Epithelial cell of proximal tubule (primary cell): ENCODE measurements around the gene MYCN. TPM values are rescaled to one million over a fixed set of nuclear protein-coding genes. Genes with fewer than 3 reads are reported as not detected.
"Not testable (repeated sequence)": the region's sequence is repeated elsewhere in the genome, so short reads cannot be mapped to it uniquely, and the experiment has no call there.

Experiments used
- DNase-seq: peaks from one replicate; pipeline ENCODE4 v3.0.0-alpha.2; 2011; ENCODE audit warnings: low read depth
- H3K4me3 ChIP-seq: 2 replicates; pipeline ENCODE4 v1.5.1; 2011; ENCODE audit warnings: low read depth, mild to moderate bottlenecking, low read length
- total RNA-seq: library from RNA; depleted of rRNA; stranded (reverse); fragments of >200 nt; gene quantifications from 2 replicates; pipeline ENCODE4 v1.2.3, GENCODE V29; 2015
- TF ChIP-seq, protein P1 (sequence below): conservative IDR thresholded peaks from 2 replicates; pipeline ENCODE4 v1.5.1; 2012; ENCODE audit warnings: low read depth, mild to moderate bottlenecking, low read length

The MYCN gene
- total RNA-seq, 1 donor from 2014 or later, result 3.0 TPM

DNA sequence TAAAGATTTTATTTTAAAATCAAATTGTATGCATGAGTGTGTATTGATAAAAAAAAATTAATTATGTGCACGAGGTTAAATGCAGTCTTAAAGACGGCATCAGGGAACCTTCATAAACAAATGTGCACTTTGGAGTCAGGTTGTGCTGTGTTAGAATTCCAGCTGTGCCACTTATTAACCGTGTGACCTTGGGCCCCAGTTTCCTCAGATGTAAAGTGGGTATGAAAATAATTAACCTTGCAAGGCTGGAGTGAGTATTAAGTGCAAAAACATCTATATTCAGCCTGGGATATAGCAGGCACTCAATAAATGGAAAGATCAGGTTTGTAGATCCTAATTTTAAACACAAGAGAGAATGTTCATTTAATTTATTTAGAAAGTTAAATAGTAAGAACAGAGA, 14.5 kb upstream of the MYCN start:
- TF ChIP-seq, protein P1, sequence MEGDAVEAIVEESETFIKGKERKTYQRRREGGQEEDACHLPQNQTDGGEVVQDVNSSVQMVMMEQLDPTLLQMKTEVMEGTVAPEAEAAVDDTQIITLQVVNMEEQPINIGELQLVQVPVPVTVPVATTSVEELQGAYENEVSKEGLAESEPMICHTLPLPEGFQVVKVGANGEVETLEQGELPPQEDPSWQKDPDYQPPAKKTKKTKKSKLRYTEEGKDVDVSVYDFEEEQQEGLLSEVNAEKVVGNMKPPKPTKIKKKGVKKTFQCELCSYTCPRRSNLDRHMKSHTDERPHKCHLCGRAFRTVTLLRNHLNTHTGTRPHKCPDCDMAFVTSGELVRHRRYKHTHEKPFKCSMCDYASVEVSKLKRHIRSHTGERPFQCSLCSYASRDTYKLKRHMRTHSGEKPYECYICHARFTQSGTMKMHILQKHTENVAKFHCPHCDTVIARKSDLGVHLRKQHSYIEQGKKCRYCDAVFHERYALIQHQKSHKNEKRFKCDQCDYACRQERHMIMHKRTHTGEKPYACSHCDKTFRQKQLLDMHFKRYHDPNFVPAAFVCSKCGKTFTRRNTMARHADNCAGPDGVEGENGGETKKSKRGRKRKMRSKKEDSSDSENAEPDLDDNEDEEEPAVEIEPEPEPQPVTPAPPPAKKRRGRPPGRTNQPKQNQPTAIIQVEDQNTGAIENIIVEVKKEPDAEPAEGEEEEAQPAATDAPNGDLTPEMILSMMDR, result no peak
- no peak overlapping the region for H3K4me3 ChIP-seq
- DNase-seq, result no peak

DNA sequence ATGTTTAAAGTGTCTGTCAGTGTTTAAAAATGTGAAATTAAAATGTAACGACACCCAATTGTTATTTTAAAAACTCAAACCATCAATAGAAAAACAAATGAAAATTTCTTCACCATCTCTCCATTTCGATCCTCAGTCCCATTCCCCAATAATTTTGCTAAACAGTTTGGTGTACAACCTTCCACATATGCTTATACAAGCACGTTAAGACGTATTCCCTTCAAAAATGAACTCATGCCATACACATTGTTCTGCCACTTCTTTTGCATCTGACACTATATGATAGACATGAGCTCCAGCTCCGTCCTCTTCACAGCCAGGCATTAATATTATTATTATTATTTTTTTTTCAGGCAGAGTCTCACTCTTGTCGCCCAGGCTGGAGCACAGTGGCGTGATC, 14.1 kb upstream of the MYCN start:
- TF ChIP-seq, protein P1, result no peak
- H3K4me3 ChIP-seq, result no peak overlapping the region
- DNase-seq, result no peak

DNA sequence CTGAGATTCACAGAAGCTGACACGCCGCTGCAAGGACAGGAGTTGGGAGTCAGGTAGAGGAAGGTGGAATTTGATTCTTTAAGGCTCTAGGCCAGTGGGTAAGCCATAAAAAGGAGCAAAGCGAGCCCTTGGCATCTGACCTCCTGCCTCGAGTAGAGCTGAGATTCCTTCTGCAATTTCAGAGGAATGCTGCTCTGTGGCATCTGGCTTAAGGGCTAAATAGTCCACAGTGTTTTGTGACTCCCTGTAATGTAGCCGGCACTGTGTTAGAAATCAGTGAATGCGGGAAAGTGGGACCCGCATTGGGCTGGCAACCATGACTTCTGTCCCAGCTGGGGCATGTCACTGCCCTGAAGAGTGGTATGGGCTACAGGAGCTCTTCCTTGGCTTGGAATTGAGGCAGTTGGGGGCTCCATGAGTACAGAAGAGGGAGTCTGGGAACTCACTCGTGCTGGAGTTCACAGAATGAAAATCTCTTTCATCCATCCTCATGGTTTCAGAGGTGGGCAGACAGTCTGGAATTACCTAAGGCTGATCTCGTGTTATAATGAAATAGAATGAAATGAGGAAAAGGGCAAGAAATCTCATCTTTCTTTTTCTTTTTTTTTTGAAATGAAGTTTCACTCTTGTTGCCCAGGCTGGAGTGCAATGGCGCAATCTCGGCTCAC, 12.7 kb upstream of the MYCN start:
- TF ChIP-seq, protein P1, result no peak
- H3K4me3 ChIP-seq, result no peak overlapping the region
- no peak for DNase-seq

DNA sequence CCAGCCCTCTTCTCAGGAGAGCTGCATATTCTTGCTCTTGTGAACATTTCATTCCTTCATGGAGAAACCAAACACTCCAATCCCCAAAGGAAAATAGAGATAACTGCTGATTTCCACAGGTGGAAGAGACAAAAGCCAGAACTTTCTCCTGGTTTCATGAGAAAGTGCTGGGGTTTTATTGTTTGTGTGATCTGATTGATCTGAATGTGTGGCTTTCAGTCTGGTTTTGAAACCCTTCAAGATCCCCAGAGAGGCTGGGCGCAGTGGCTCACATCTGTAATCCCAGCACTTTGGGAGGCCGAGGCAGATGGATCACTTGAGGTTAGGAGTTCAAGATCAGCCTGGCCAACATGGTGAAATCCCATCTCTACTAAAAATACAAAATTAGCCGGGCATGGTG, 11.3 kb upstream of the MYCN start:
- H3K4me3 ChIP-seq, DNase-seq: not testable (repeated sequence)

DNA sequence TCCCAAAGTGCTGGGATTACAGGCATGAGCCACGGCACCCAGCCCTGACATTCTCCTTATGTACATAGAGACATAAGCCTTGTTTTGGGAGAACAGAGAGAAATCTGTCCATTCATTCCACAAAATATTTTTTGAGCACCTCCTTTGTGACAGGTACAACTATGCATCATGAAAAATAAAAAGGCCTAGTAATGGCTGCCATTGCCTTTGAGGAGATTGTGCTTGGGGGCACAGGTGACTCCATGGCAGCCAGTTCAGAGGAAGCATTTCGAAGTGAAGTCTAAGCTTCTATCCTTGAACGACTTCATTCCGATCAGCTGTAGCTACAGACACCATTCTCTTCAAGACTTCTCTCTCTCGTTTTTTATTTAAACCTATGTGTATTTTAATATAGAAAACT, 10.5 kb upstream of the MYCN start:
- H3K4me3 ChIP-seq, result no peak overlapping the region
- TF ChIP-seq, protein P1, result no peak
- no peak for DNase-seq

DNA sequence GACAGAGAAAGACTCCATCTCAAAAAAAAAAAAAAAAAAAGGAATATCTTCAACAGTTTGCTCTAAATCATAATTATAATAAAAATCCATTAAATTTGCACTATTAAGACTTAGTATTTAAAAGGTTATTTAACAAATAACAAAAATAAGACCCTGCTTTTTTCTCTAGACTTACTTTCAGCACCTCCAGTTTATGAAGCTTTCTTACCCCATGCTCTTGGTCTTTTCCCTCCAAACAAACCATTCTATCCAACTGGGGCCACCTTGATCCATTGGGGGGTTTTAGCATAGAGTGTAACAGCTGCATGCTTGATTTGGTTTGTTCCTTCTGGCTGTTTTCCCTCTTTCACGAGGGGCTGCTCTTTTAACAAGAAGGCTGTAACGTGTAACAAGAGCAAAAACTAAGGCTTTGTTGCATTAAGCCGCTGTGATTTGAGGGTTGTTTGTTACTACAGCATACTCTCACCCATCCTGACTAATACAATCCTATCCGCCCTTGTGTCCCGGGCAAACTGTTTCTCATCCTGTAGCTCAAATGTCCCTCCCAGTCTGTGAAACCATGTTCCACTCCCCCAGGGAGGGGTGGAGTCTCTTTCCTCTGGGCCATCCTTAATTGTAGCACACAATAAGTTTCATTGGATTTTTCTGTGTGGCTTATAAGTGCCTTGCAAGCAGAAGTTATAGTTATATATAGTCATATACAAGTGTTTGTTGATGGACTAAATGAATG, 9.6 kb upstream of the MYCN start:
- no peak overlapping the region for H3K4me3 ChIP-seq
- DNase-seq, result no peak
- TF ChIP-seq, protein P1, result no peak

DNA sequence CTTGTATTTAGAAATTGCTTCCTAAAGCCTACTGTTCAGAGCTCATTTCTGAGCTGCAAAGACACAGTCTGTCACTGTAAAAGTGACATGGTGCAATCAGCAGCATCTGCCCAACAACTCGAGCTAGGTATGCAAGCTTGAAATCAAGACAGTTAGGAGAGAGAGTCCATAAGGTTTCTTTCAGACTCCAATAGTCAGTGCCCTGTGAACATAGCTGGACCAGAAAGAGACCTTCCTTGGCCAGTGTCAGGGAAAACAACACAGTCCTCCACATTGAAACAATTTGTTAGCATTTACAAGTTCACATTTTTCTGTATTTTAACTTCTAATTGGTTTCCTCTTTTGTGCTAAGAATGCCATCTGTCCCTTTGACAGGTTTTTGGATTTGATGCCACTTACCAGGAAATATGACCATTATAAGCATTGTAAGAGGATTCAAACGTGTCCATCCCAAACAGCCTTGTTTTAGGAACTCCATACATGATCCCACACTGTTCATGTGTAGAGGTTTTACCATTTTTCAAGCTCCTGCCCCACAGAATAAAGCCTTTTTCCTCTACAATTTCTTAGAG, 8.9 kb upstream of the MYCN start:
- TF ChIP-seq, protein P1, result no peak
- no peak for DNase-seq
- no peak overlapping the region for H3K4me3 ChIP-seq
